Measurements from ENCODE around the gene PKP4.

- TF ChIP-seq, protein P1, sequence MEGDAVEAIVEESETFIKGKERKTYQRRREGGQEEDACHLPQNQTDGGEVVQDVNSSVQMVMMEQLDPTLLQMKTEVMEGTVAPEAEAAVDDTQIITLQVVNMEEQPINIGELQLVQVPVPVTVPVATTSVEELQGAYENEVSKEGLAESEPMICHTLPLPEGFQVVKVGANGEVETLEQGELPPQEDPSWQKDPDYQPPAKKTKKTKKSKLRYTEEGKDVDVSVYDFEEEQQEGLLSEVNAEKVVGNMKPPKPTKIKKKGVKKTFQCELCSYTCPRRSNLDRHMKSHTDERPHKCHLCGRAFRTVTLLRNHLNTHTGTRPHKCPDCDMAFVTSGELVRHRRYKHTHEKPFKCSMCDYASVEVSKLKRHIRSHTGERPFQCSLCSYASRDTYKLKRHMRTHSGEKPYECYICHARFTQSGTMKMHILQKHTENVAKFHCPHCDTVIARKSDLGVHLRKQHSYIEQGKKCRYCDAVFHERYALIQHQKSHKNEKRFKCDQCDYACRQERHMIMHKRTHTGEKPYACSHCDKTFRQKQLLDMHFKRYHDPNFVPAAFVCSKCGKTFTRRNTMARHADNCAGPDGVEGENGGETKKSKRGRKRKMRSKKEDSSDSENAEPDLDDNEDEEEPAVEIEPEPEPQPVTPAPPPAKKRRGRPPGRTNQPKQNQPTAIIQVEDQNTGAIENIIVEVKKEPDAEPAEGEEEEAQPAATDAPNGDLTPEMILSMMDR (IDR thresholded peaks at IDR 0.05) = no peak
- TF ChIP-seq POLR2A (IDR thresholded peaks at IDR 0.05) = no peak
These were observed 24.6 kb upstream of the PKP4 start for GRCh38 chr2:158432117-158432516.
